ENCODE data around the gene RANBP10.

The RANBP10 gene

GRCh38 chr16:67806428-67807147 lies at the start of gene RANBP10, which contains the start of gene TSNAXIP1:
RANBP10 (minus strand) TSS chr16:67806560; CDS start chr16:67806536, 24 bp downstream.
TSNAXIP1 (plus strand) TSS chr16:67806889; CDS start chr16:67807150, 261 bp downstream.
- TF ChIP-seq CTCF (IDR thresholded peaks at IDR 0.05; ENCODE audit: control insufficient read depth, insufficient read depth, low read depth, low read length, missing control alignments): no peak
- peak within 1 kb of the TSS; percentile 89 for H3K4me3 ChIP-seq (ENCODE audit: control insufficient read depth, low read depth, low read length)
- DNase-seq (ENCODE audit: low read depth): peak; percentile 96

- DNase-seq (ENCODE audit: low read depth): no peak
- TF ChIP-seq CTCF (IDR thresholded peaks at IDR 0.05; ENCODE audit: control insufficient read depth, insufficient read depth, low read depth, low read length, missing control alignments): no peak
- no peak overlapping the region for H3K4me3 ChIP-seq (ENCODE audit: control insufficient read depth, low read depth, low read length)
Observed at GRCh38 chr16:67855789-67856188, 49.4 kb upstream of the RANBP10 start.

GRCh38 chr16:67853670-67854069 lies 47.3 kb upstream of the RANBP10 start:
- TF ChIP-seq CTCF (IDR thresholded peaks at IDR 0.05; ENCODE audit: control insufficient read depth, insufficient read depth, low read depth, low read length, missing control alignments): no peak
- H3K4me3 ChIP-seq (ENCODE audit: control insufficient read depth, low read depth, low read length): no peak overlapping the region
- DNase-seq (ENCODE audit: low read depth): no peak

- peak overlapping the region; percentile 88 for H3K4me3 ChIP-seq (ENCODE audit: control insufficient read depth, low read depth, low read length)
- DNase-seq (ENCODE audit: low read depth): no peak
- no peak for TF ChIP-seq CTCF (IDR thresholded peaks at IDR 0.05; ENCODE audit: control insufficient read depth, insufficient read depth, low read depth, low read length, missing control alignments)
Observed at GRCh38 chr16:67848118-67848517, 41.8 kb upstream of the RANBP10 start.

- TF ChIP-seq CTCF (IDR thresholded peaks at IDR 0.05; ENCODE audit: control insufficient read depth, insufficient read depth, low read depth, low read length, missing control alignments): no peak
- peak within 1 kb of the TSS; percentile 88 for H3K4me3 ChIP-seq (ENCODE audit: control insufficient read depth, low read depth, low read length)
- DNase-seq (ENCODE audit: low read depth): no peak
Observed at GRCh38 chr16:67847064-67847861, 40.9 kb upstream of the RANBP10 start, which contains the start of gene CENPT. CENPT (minus strand) TSS chr16:67847693; CDS start chr16:67833859, 13,834 bp downstream.

- no peak for DNase-seq (ENCODE audit: low read depth)
- peak within 1 kb of the TSS; percentile 88 for H3K4me3 ChIP-seq (ENCODE audit: control insufficient read depth, low read depth, low read length)
- TF ChIP-seq CTCF (IDR thresholded peaks at IDR 0.05; ENCODE audit: control insufficient read depth, insufficient read depth, low read depth, low read length, missing control alignments): no peak
Observed at GRCh38 chr16:67846320-67847063, 40.1 kb upstream of the RANBP10 start, which contains the start of gene NUTF2. NUTF2 (plus strand) TSS chr16:67846933; CDS start chr16:67865131, 18,198 bp downstream.

All from AG09309 (cell line).